Activated CD4-positive, alpha-beta T cell treated with anti-CD3 and anti-CD28 coated beads, Interleukin-2, amount 50 U/mL, for 4 hours (primary cell): ENCODE data around the gene FBXL17.

ENCODE experiments used
- DNase-seq, 2 experiments: peaks; one replicate each; pipeline ENCODE4 v3.0.0-alpha.2; 2020

The FBXL17 gene

GRCh38 chr5:107980923-107981692 is 400.8 kb downstream of the FBXL17 start:
- DNase-seq: no peak

DNA sequence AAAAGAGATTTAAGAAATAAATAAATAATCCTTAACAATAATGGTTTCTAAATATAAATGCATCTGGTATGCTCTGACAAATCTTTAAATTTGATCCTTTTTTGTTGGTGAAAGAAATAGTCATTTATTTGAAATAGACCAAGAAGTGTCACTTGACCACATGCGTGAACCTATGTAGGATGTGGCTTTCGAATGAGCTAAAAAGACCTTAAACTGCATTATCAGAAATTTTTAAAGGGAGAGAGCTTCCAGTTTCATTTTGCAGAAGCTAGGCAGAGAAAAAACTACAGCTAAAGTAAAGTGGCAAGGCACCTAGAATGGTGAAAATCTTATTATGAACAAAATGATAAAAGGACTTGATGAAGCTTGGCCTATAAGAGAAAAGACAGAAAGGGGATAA is 402.0 kb downstream of the FBXL17 start:
- no peak for DNase-seq

GRCh38 chr5:107979291-107979690 is 402.6 kb downstream of the FBXL17 start:
- DNase-seq: no peak

DNA sequence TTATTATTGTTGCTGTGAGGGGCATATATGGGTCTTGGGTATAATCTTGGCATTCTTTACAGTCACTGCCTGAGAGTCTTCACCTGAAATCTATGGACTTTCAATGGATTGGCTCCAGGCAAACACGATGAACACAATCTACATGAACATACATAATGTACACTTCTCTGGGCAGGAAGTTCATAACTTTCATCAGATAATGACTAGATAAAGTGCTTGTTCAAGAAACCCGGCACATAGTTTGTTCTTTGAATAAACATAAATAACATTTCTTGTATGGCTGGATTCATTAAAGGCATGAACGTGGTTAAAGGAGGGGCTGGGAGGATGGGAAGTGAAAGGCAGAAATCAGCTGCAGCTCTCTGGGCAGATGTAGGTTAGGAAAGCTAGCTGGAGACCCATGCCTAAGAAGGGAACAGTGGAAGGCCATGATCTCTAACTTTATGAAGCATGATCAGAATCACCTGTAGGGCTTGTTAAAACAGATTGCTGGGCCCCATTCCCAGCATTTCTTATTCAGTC is 404.3 kb downstream of the FBXL17 start:
- DNase-seq: no peak

- no peak for DNase-seq
Observed at GRCh38 chr5:107975568-107975967, 406.3 kb downstream of the FBXL17 start.

GRCh38 chr5:107971846-107972245 is 410.1 kb downstream of the FBXL17 start:
- no peak for DNase-seq

GRCh38 chr5:107969847-107970246 is 412.1 kb downstream of the FBXL17 start:
- no peak for DNase-seq

DNA sequence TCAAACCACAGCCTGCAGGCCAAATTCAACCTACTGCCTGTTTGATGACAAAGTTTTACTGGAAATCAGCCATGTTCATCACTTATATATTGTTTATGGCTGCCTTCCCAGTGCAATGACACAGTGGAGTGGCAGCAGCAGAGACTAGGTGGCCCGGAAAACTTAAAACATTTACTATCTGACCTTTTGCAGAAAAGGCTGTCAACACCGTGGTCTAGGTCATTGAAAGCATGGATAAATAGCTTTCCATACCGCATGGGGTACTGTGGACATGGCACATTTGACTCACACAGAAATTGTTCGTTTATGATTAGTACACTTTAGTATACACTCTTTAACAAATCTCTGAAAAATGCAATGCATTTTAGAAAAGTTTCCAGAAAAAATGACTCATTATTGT is 412.9 kb downstream of the FBXL17 start:
- DNase-seq: no peak

DNA sequence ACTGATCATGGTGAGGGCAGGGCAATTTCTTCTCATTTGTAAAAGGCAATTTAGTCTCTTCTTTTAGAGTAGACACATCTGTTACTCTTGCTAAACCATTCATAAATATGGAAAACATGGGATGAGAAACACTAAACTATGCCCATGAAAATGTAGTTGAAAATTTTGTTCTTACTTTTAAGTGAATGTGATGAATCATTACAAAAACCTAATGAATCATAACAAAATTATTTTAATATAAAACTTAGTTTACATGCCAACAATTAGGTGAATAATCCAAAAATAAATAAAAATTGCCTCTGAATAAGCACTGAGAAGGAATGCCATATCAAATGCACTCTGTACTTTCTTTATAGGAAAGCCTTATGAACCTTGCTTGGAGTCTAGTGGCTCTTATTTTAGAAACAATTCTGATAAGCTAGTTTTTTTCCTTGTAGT is 413.5 kb downstream of the FBXL17 start:
- no peak for DNase-seq

DNA sequence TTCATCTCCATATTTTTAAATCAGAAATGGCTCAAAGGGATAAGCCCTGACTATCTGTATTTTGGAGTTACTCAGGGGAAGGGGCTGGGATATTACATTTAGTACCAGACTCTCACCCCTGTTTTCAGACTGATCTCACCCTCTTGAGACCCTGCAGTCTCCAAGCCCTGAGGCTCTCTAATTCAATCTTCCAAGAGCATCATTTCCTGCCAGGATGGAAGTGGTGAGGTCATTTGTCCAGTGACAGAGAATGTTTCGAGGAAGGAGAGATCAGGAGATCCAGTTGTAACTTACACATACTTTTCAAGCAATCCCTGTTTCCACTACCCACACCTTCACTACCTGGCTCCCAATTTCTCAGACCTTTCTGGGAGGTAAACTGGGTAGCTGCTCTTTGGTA is 415.7 kb downstream of the FBXL17 start:
- no peak for DNase-seq

DNA sequence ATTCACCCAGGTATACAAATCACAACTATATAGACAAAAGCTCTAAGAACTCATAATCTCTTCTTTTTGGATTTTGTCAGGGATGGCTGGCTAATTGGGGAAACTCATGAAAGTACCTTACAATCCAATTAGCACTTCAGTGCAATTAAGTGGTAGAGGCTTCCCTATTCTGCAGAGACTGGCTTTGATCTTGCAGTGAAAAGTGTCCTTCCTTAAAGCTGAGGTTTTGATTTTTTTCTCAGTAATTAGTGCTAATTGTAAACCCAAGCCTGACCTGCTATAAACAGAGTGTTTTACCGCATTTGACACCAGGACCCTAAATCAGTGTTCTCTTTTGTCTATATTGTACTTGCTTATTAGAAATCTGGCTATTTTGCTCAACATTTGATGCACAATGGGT is 417.2 kb downstream of the FBXL17 start:
- no peak for DNase-seq

DNA sequence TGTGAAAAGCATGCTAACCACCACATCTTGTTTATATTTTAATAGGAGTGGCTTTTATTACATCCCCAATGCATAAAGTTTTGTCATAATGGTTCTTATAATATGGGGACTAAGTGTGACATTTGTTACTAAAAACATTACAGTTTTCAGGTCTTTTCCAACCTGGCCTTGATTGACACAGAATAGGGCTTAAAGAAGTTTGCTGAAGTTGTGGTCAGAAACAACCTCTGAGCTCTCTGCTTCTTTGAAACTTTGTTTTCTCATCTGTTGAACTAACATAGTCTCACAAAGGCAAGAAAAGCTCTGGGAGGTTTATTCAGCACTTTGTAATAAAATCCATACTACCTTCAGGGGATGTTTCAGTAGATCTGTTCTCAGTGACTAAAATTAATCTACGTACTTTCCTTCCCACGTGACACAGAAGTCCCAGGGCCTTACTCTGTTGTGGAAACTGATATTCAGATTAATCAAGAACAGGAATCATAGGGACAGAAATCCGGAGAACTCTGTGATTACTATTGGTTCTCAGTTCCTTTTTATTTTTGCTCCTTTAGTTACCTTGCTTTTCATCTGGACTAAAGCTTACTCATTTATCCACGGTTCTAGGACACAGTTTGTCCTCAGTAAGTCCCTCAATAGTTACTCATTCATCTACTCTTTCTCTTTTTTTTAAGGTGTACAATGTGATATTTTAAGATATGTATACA is 422.2 kb downstream of the FBXL17 start:
- no peak for DNase-seq

GRCh38 chr5:107958861-107959260 is 423.0 kb downstream of the FBXL17 start:
- no peak for DNase-seq

DNA sequence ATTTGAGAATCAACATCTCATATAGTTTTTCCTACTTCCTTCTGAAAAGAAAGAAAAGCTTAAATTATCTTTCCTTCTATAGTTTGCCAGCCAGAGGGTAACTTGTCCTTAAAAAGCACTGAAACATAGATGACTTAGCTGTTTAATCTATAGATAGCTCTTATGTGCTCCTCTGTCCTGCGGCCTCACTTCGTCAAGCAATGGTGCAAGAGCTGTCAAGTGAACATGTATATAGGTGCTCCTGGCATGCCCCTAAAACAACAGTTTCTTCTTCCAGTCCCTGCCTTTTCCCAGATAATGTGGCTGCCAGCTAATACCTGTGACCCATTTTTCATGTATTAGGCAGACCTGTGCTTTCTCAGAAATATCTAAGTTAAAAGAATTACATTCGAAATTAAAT is 423.5 kb downstream of the FBXL17 start:
- no peak for DNase-seq

DNA sequence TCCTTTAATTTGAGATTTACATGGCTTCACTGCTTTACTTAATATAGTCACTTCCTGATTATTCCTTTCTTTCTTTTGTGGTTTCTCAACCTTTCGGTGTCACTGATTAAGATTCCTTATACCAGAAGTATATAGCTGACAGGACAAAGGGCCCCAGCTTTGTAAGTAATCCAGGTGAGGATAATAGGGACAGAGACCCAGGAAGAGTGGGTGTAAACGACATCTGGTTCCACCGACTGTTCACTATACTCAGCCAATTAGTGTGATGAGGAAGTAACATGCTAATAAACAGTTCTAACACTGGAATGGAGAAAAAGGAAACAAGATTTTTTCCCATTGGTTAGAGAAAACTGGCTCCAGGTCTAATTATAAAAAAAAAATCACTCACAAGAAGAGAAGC is 424.8 kb downstream of the FBXL17 start:
- no peak for DNase-seq

- DNase-seq: no peak
Observed at GRCh38 chr5:107955321-107955720, 426.6 kb downstream of the FBXL17 start.

- DNase-seq: no peak
Observed at GRCh38 chr5:107954254-107954653, 427.6 kb downstream of the FBXL17 start.

- no peak for DNase-seq
Observed at GRCh38 chr5:107952450-107952849, 429.4 kb downstream of the FBXL17 start.

GRCh38 chr5:107951309-107951708 is 430.6 kb downstream of the FBXL17 start:
- DNase-seq: no peak

- no peak for DNase-seq
Observed at GRCh38 chr5:107950776-107951175, 431.1 kb downstream of the FBXL17 start.

DNA sequence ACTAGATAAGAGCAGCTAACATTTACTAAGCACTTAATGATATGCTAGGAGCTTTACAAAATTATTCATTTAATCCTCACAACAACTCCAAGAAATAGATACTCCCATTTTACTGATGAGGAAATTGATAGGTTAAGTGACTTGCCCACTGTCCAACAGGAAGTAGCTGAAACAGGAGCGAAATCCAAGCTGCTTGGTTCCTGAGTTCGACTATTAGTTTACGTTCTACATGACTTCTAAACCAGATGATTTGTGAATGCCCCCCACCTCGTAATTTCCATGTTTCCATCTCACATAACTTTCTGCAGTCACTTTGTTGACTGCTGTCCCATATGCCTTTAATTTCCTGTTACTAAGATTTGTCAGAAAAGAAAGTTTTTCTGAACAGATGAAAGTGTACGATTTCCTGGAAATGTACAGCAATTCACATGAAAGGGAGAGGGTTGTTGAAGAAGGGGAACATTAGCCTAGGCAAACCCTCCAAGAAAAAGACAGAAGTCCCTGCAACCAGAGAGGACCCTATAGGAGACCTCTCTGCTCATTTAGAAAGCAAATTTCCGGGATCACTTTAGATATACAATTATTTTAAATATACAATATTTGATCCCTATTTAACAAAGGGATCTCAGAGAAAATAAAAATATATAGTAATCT is 432.1 kb downstream of the FBXL17 start:
- DNase-seq: no peak

DNA sequence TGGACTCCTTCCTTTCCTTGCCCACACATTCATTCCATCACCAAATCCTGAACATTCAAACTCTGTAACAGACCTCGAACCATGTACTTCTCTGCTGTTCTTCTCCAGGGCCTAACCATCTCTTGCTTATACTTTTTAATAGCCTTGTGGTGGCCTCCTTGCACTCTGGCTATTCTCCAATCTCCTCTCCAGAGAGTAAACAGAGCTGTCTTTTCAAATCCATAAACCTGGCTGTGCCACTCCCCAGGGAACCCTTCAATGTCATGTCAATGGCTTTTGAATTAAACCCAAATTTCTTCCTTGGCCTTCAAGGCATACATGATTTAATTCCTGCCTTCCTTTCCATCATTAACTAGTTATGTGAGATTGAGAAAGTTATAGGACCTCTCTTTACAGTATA is 433.5 kb downstream of the FBXL17 start:
- DNase-seq: no peak

DNA sequence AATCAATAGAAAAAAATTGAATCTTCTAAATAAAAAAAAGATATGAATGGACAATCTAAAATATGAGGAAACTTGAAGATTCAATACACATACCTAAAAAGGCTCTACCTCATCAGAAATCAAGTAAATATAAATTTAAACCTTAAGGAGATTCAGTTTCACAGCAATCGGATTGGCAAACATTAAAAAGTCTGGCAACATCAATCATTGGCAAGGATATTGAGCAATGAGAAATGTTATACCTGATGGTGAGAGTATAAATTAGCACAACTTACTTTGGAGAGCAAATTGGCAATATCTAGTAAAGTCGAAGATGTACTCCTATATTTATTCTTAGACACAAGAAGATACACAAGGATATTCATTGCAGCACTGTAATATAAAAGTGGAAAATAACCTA is 436.8 kb downstream of the FBXL17 start:
- no peak for DNase-seq

DNA sequence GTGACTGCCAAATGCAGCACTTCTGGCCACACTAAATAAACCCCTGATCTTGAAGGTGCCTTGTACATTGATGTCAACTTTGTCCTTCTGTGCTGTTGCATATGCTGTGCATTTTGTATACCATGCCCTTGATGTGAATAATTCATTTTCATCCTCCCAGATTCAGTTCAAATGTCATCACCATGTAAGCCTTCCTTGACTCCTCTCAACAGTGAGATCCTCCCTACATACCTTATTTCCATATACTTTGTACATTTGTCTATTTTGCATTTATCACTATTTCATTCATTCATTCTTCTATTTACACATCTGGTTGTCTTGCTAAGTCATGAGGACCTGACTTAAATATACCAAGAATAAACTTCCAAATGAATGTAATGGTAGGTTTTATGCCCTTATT is 438.0 kb downstream of the FBXL17 start:
- DNase-seq: no peak
